ENCODE data around the gene NIFK.

DNA sequence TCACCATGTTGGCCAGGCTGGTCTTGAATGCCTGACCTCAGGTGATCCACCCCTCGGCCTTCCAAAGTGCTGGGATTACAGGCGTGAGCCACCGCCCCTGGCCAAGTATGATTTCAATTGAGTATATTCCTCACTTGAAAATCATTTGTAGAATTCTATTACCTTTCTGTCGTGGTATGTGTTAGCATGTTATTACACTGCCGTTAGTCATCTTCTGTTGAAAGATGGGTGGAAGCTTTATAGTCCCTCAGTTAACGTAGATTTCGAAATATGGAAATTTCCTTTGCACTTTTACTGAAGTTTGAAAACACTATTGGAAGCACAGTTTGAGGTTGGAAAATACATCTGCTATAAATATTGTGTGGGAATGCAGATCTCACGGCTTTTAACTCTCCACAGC, 14.7 kb downstream of the NIFK start:
- no peak for TF ChIP-seq POLR2A (IDR thresholded peaks at IDR 0.05)
- TF ChIP-seq, protein P1, sequence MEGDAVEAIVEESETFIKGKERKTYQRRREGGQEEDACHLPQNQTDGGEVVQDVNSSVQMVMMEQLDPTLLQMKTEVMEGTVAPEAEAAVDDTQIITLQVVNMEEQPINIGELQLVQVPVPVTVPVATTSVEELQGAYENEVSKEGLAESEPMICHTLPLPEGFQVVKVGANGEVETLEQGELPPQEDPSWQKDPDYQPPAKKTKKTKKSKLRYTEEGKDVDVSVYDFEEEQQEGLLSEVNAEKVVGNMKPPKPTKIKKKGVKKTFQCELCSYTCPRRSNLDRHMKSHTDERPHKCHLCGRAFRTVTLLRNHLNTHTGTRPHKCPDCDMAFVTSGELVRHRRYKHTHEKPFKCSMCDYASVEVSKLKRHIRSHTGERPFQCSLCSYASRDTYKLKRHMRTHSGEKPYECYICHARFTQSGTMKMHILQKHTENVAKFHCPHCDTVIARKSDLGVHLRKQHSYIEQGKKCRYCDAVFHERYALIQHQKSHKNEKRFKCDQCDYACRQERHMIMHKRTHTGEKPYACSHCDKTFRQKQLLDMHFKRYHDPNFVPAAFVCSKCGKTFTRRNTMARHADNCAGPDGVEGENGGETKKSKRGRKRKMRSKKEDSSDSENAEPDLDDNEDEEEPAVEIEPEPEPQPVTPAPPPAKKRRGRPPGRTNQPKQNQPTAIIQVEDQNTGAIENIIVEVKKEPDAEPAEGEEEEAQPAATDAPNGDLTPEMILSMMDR (IDR thresholded peaks at IDR 0.05), result no peak

All from testis (tissue), 2 donors.